Endothelial cell of umbilical vein (primary cell): ENCODE data around the gene TMEM167A. TPM values are rescaled to one million over a fixed set of nuclear protein-coding genes. Genes with fewer than 3 reads are reported as not detected.

Source experiments
- BruUV-seq: library from RNA; stranded (reverse); fragments of 400-500 nt; replicated peaks from 2 replicates; lab custom pipeline; 2021; lab: Mats Ljungman, UMichigan
- CTCF ChIA-PET: fragments of 300-600, 350-600 bp; sonication (Branson Sonifier 250); formaldehyde crosslinking; loops from one replicate; lab custom pipeline; 2021; ENCODE audit warnings: antibody characterized with exemption, inconsistent platforms; lab: Charles Lee
- POLR2A ChIA-PET: fragments of 300-600, 350-600 bp; sonication (Branson Sonifier 250); formaldehyde crosslinking; loops from one replicate; lab custom pipeline; 2021; ENCODE audit warnings: antibody characterized with exemption, inconsistent platforms; lab: Charles Lee
- DNase-seq: peaks from one replicate; pipeline ENCODE4 v3.0.0-alpha.2; 2011; ENCODE audit warnings: low read depth, low spot score
- FAIRE-seq: peaks from 2 replicates; lab custom pipeline; 2011; peaks lifted over from hg19 to GRCh38; lab: Jason Lieb, UNC
- H2AFZ ChIP-seq: 2 replicates; pipeline ENCODE4 v1.6.0; 2012; ENCODE audit warnings: low read depth, low read length, control low read depth, inconsistent platforms
- H3K27ac ChIP-seq: 2 replicates; pipeline ENCODE4 v1.5.1; 2011; ENCODE audit warnings: low read depth, mild to moderate bottlenecking, control low read depth, low read length, moderate library complexity; ENCODE audit not compliant: insufficient read depth
- H3K27me3 ChIP-seq, 2 experiments: 2 replicates each; pipeline versions ENCODE4 v1.6.0 to v1.6.1; 2011; ENCODE audit warnings: low read length in 2 of 2, mixed read lengths in 1 of 2; ENCODE audit not compliant: control insufficient read depth in 2 of 2, insufficient read depth in 2 of 2
- H3K36me3 ChIP-seq, 2 experiments: 2 replicates in 1 of 2; 3 replicates in 1 of 2; pipeline ENCODE4 v1.5.1; 2011; ENCODE audit warnings: low read length in 2 of 2, mild to moderate bottlenecking in 1 of 2, moderate library complexity in 1 of 2; ENCODE audit not compliant: control insufficient read depth in 2 of 2, insufficient read depth in 2 of 2; ENCODE audit errors: extremely low read depth in 1 of 2
- H3K4me1 ChIP-seq: 3 replicates; pipeline ENCODE4 v1.5.1; 2011; ENCODE audit warnings: mild to moderate bottlenecking, low read length; ENCODE audit not compliant: control insufficient read depth, insufficient read depth; ENCODE audit errors: extremely low read depth
- H3K4me2 ChIP-seq: 2 replicates; pipeline ENCODE4 v1.6.1; 2011; ENCODE audit warnings: low read length, control low read depth, mixed read lengths; ENCODE audit not compliant: insufficient read depth
- H3K4me3 ChIP-seq, 3 experiments: fragments of 200-600 bp in 1 of 3; sonication (generic), shearing (Covaris generic) in 1 of 3; replicated peaks in 1 of 3; 2 replicates each; pipeline ENCODE4 v1.5.1; 2011 to 2016; ENCODE audit warnings: control low read depth in 3 of 3, low read length in 3 of 3, mild to moderate bottlenecking in 2 of 3, inconsistent platforms in 1 of 3, low read depth in 1 of 3, moderate library complexity in 1 of 3; ENCODE audit not compliant: insufficient read depth in 1 of 3
- H3K79me2 ChIP-seq: 2 replicates; pipeline ENCODE4 v1.6.0; 2012; ENCODE audit warnings: low read length, inconsistent platforms; ENCODE audit not compliant: control insufficient read depth, insufficient read depth
- H3K9ac ChIP-seq: replicated peaks from 2 replicates; pipeline ENCODE3; 2011; ENCODE audit warnings: low read length, control low read depth; ENCODE audit not compliant: insufficient read depth; ENCODE audit errors: extremely low read depth
- H3K9me1 ChIP-seq: replicated peaks from 3 replicates; pipeline ENCODE4 v1.6.0; 2011; ENCODE audit warnings: mild to moderate bottlenecking, low read length; ENCODE audit not compliant: control insufficient read depth, insufficient read depth; ENCODE audit errors: extremely low read depth
- H3K9me3 ChIP-seq: replicated peaks from 2 replicates; pipeline ENCODE4 v1.5.1; 2012; ENCODE audit warnings: low read length, inconsistent platforms; ENCODE audit not compliant: control insufficient read depth, insufficient read depth
- H4K20me1 ChIP-seq: replicated peaks from 2 replicates; pipeline ENCODE3; 2011; ENCODE audit warnings: mild to moderate bottlenecking, low read length; ENCODE audit not compliant: control insufficient read depth, insufficient read depth; ENCODE audit errors: extremely low read depth
- CTCF ChIP-seq, 2 donors: IDR thresholded peaks; 1 replicate in 1 of 2; 2 replicates in 1 of 2; pipeline ENCODE4 v1.5.1; 2011; ENCODE audit warnings: low read length in 2 of 2, mild to moderate bottlenecking in 2 of 2, moderate library complexity in 2 of 2, control low read depth in 1 of 2, inconsistent platforms in 1 of 2, low read depth in 1 of 2; ENCODE audit not compliant: insufficient read depth in 1 of 2; ENCODE audit errors: extremely low read depth in 1 of 2
- EZH2 ChIP-seq: IDR thresholded peaks from 2 replicates; pipeline ENCODE4 v1.6.1; 2012; ENCODE audit warnings: borderline replicate concordance, low read depth, mild to moderate bottlenecking, moderate library complexity, low read length, inconsistent platforms; ENCODE audit not compliant: severe bottlenecking
- FOS ChIP-seq: IDR thresholded peaks from 2 replicates; pipeline ENCODE4 v1.6.1; 2011; ENCODE audit warnings: mild to moderate bottlenecking, low read length, moderate library complexity, borderline replicate concordance; ENCODE audit not compliant: insufficient read depth
- GATA2 ChIP-seq: IDR thresholded peaks from 2 replicates; pipeline ENCODE4 v1.7.0; 2011; ENCODE audit warnings: low read depth, mild to moderate bottlenecking, moderate library complexity, mixed read lengths, low read length; ENCODE audit not compliant: insufficient read length, insufficient read depth
- JUN ChIP-seq: IDR thresholded peaks from 2 replicates; pipeline ENCODE4 v1.6.1; 2011; ENCODE audit warnings: borderline replicate concordance, low read depth; ENCODE audit not compliant: insufficient read length, insufficient read depth
- MAX ChIP-seq: IDR thresholded peaks from 2 replicates; pipeline ENCODE4 v1.6.1; 2011; ENCODE audit not compliant: insufficient read depth, insufficient read length
- MYC ChIP-seq: IDR thresholded peaks from one replicate; pipeline ENCODE4 v1.6.1; 2011; ENCODE audit warnings: mild to moderate bottlenecking, low read depth, low read length
- POLR2AphosphoS5 ChIP-seq: IDR thresholded peaks from 2 replicates; pipeline ENCODE4 v1.6.1; 2012; ENCODE audit warnings: low read depth, mild to moderate bottlenecking, control low read depth, low read length, moderate library complexity; ENCODE audit not compliant: insufficient read depth
- dilution Hi-C: fragments of 300-500 bp; cut with MboI; formaldehyde crosslinking; loops from one replicate; pipeline ENCODE4 v1.15.0; 2019; ENCODE audit warnings: low sequenced_read_pairs; ENCODE audit not compliant: extremely low pct_ligation_motif_present
- intact Hi-C: fragments of 100-400 bp; cut with micrococcal nuclease; formaldehyde crosslinking; loops from one replicate; pipeline ENCODE4 v1.10.0; 2022
- polyA plus RNA-seq, 4 experiments: library from polyadenylated mRNA; depleted of rRNA in 3 of 4; stranded (reverse) in 3 of 4; unstranded in 1 of 4; fragments of >200 nt; gene quantifications; 2 replicates each; pipeline versions ENCODE4 v1.2.1 to v1.2.3, GENCODE V29; 2011 to 2012; ENCODE audit warnings: missing spikeins in 1 of 4
- total RNA-seq: library from RNA; stranded (reverse); gene quantifications from 2 replicates; pipeline ENCODE4 v1.2.3, GENCODE V29; 2021

The TMEM167A gene
- total and polyA plus RNA-seq, 2 donors (not counting 3 experiments of a cell fraction or from before 2014, with no cell fraction given): 20.2 to 64.4 TPM

- Histone ChIP-seq H3K9me1 (no peaks in the 10 kb centered on the region), H3K9ac (no peak overlapping the region), H2AFZ (no peak overlapping the region), H3K9me3 (no peaks in the 10 kb centered on the region), H3K27me3 (no peaks in the 10 kb centered on the region), H3K27ac (no peak overlapping the region), H4K20me1 (no peaks in the 10 kb centered on the region), H3K4me1 (no peaks in the 10 kb centered on the region), H3K36me3 (no peaks in the 10 kb centered on the region), H3K79me2 (no peaks in the 10 kb centered on the region), H3K4me2 (no peak overlapping the region), H3K4me3 (no peak overlapping the region)
- POLR2A ChIA-PET: no interaction called here
- no TSS peak for BruUV-seq
- TF ChIP-seq POLR2AphosphoS5 (no peak), MAX (no peak), CTCF (IDR thresholded peaks at IDR 0.05; ENCODE audit: extremely low read depth in 1 of 2, insufficient read depth in 1 of 2, low read depth in 1 of 2, low read length in 2 of 2) (no peak), GATA2 (no peak), MYC (no peak), EZH2 (no peak), JUN (no peak), FOS (no peak)
- dilution Hi-C loops (no loop called here), intact Hi-C loops (no loop called here)
- DNase-seq: no peak
- CTCF ChIA-PET: no interaction called here
- no peak for FAIRE-seq
Observed at GRCh38 chr5:83050723-83051340, 26.4 kb downstream of the TMEM167A start.
